Parathyroid adenoma (tissue), 2 donors: ENCODE measurements around the gene HBA2.
"Not testable (repeated sequence)": the region's sequence is repeated elsewhere in the genome, so short reads cannot be mapped to it uniquely, and the experiment has no call there.

Experiments
- H2AFZ ChIP-seq: fragments of 300-600 bp; sonication (generic); one replicate; pipeline ENCODE4 v1.7.0; 2017; ENCODE audit warnings: antibody characterized with exemption, mild to moderate bottlenecking
- H3K27ac ChIP-seq: fragments of 300-600 bp; sonication (generic); one replicate; pipeline ENCODE4 v1.7.0; 2017
- H3K27me3 ChIP-seq: fragments of 300-600 bp; sonication (generic); one replicate; pipeline ENCODE4 v1.7.0; 2017; ENCODE audit warnings: low read length; ENCODE audit not compliant: control insufficient read depth, insufficient read depth
- H3K36me3 ChIP-seq: fragments of 300-600 bp; sonication (generic); one replicate; pipeline ENCODE4 v1.7.0; 2017; ENCODE audit warnings: low read length; ENCODE audit not compliant: control insufficient read depth, insufficient read depth
- H3K4me1 ChIP-seq: fragments of 300-600 bp; sonication (generic); one replicate; pipeline ENCODE4 v1.7.0; 2017; ENCODE audit warnings: control low read depth
- H3K4me2 ChIP-seq: fragments of 300-600 bp; sonication (generic); one replicate; pipeline ENCODE4 v1.7.0; 2017; ENCODE audit warnings: low read length
- H3K4me3 ChIP-seq: fragments of 300-600 bp; sonication (generic); one replicate; pipeline ENCODE4 v1.7.0; 2017; ENCODE audit warnings: low read depth, low read length
- H3K79me2 ChIP-seq: fragments of 300-600 bp; sonication (generic); one replicate; pipeline ENCODE4 v1.7.0; 2017; ENCODE audit warnings: control low read depth
- H3K9ac ChIP-seq: fragments of 300-600 bp; sonication (generic); one replicate; pipeline ENCODE4 v1.7.0; 2017; ENCODE audit warnings: mild to moderate bottlenecking
- H3K9me3 ChIP-seq: fragments of 300-600 bp; sonication (generic); one replicate; pipeline ENCODE4 v1.7.0; 2017; ENCODE audit warnings: low read length; ENCODE audit not compliant: control insufficient read depth
- CTCF ChIP-seq: fragments of 300-600 bp; sonication (generic); IDR thresholded peaks from one replicate; pipeline ENCODE4 v1.7.0; 2017; ENCODE audit warnings: antibody characterized with exemption, mild to moderate bottlenecking
- donor health status: primary hyperparathyroidism.

HBA2 gene

GRCh38 chr16:175011-175949 is 2.6 kb downstream of the HBA2 start:
- H3K27ac ChIP-seq: no peak overlapping the region
- H3K4me3 ChIP-seq: no peak overlapping the region
- no peaks in the 10 kb centered on the region for H3K4me1 ChIP-seq
- TF ChIP-seq CTCF: no peak
- no peaks in the 10 kb centered on the region for H3K79me2 ChIP-seq
- H3K9ac ChIP-seq: no peak overlapping the region
- no peak overlapping the region for H3K4me2 ChIP-seq
- H3K9me3 ChIP-seq: no peaks in the 10 kb centered on the region
- peaks cover 6% of the 10 kb centered on the region for H3K27me3 ChIP-seq
- no peaks in the 10 kb centered on the region for H3K36me3 ChIP-seq
- H2AFZ ChIP-seq: no peak overlapping the region

GRCh38 chr16:176006-176405 is 3.3 kb downstream of the HBA2 start:
- H3K4me2 ChIP-seq, H3K9ac ChIP-seq, H3K4me3 ChIP-seq, H3K27ac ChIP-seq, H3K4me1 ChIP-seq, H3K9me3 ChIP-seq, H2AFZ ChIP-seq, H3K27me3 ChIP-seq, H3K36me3 ChIP-seq, H3K79me2 ChIP-seq: not testable (repeated sequence)

- H3K9ac ChIP-seq, H3K4me3 ChIP-seq, H3K79me2 ChIP-seq, H3K4me1 ChIP-seq, H3K4me2 ChIP-seq, H3K27ac ChIP-seq, H2AFZ ChIP-seq, H3K27me3 ChIP-seq, H3K36me3 ChIP-seq, H3K9me3 ChIP-seq: not testable (repeated sequence)
Measured at GRCh38 chr16:176477-177382, 4.1 kb downstream of the HBA2 start, which contains the start of gene HBA1. Gene HBA1 (plus strand): TSS chr16:176680. CDS start chr16:176717, 37 bp downstream.

GRCh38 chr16:177394-177822 is 4.7 kb downstream of the HBA2 start:
- Histone ChIP-seq H3K4me3 (no peak overlapping the region), H3K36me3 (no peaks in the 10 kb centered on the region), H2AFZ (no peak overlapping the region), H3K9ac (no peak overlapping the region), H3K27ac (no peak overlapping the region), H3K4me1 (peaks cover 9% of the 10 kb centered on the region), H3K4me2 (no peak overlapping the region), H3K9me3 (no peaks in the 10 kb centered on the region), H3K27me3 (peaks cover 6% of the 10 kb centered on the region), H3K79me2 (no peaks in the 10 kb centered on the region)
- TF ChIP-seq CTCF: no peak

GRCh38 chr16:177981-178667 is 5.4 kb downstream of the HBA2 start:
- H2AFZ ChIP-seq: no peak overlapping the region
- no peak overlapping the region for H3K27ac ChIP-seq
- TF ChIP-seq CTCF: no peak
- peaks cover 9% of the 10 kb centered on the region for H3K4me1 ChIP-seq
- no peak overlapping the region for H3K4me2 ChIP-seq
- no peaks in the 10 kb centered on the region for H3K9me3 ChIP-seq
- H3K36me3 ChIP-seq: no peaks in the 10 kb centered on the region
- H3K27me3 ChIP-seq: peaks cover 6% of the 10 kb centered on the region
- H3K9ac ChIP-seq: no peak overlapping the region
- no peak overlapping the region for H3K4me3 ChIP-seq
- no peaks in the 10 kb centered on the region for H3K79me2 ChIP-seq
